Raji (cell line): ENCODE results near the gene BEAN1.

Source experiments
- POLR2A ChIP-seq: IDR thresholded peaks from 2 replicates; pipeline ENCODE4 v1.6.1; 2011; ENCODE audit warnings: low read depth, low read length, control low read depth; ENCODE audit not compliant: insufficient read depth

The BEAN1 gene

GRCh38 chr16:66519482-66520373 lies 92.6 kb downstream of the BEAN1 start:
- TF ChIP-seq POLR2A: no peak

GRCh38 chr16:66520406-66521170 lies 93.5 kb downstream of the BEAN1 start:
- no peak for TF ChIP-seq POLR2A

GRCh38 chr16:66521252-66521713 lies 94.2 kb downstream of the BEAN1 start:
- no peak for TF ChIP-seq POLR2A

- no peak for TF ChIP-seq POLR2A
Measured at GRCh38 chr16:66521951-66522771, 95.1 kb downstream of the BEAN1 start.

DNA sequence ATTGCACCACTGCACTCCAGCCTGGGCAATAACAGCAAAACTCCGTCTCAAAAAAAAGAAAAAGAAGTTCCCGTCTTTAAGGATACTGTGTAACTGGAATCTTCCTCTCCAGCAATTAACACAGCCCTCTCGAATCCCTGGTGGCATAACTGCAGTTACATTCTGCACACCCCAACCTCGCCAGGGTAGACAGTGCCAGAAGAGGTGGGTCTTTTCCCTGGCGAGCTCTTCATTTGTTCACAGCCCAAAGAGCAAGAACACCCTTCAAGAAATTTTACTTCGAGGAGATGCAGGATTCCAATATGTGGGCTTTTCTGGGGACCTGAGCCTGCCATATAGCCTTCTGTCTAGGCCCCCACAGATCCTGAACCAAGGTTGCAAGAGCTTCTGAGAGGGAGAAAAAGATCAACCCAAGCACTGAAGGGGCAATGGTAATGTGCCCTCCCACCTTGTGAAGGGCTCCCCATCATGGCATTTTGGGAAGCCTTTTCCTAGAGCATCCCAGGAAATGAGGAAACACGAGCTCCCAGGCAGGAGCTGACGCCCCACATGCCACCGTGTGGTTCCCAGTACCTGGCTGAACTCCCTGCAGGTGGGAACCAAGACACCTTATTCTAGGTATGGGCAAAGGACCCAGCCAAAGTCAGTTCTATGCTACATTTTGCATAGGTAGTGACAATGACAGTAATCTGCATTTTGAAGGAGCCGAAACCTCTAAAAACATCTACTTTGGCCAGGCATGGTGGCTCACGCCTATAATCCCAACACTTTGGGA lies 95.9 kb downstream of the BEAN1 start:
- TF ChIP-seq POLR2A: no peak

- no peak for TF ChIP-seq POLR2A
Measured at GRCh38 chr16:66523861-66524354, 96.8 kb downstream of the BEAN1 start.

- no peak for TF ChIP-seq POLR2A
Measured at GRCh38 chr16:66524601-66525164, 97.6 kb downstream of the BEAN1 start.

- TF ChIP-seq POLR2A: no peak
Measured at GRCh38 chr16:66525396-66526180, 98.5 kb downstream of the BEAN1 start.

DNA sequence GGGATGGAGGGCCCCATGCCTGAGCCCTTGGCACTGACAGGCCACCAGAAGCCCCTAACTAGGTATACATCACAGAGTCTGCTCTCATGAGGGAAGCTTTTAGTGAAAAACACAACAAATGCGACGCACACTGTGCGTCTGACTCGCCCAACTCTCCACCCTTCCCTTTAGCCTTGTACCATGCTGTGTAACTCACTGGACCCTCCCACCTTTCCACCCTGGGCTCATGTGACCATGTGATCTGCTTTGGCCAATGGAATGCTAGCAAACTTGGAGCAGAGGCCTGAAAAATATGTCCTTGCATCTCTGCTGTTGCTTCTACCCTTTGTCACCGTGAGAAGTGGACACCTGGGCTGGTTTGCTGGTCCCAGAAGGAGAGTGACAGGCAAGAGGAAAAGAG lies 101.2 kb downstream of the BEAN1 start:
- no peak for TF ChIP-seq POLR2A

DNA sequence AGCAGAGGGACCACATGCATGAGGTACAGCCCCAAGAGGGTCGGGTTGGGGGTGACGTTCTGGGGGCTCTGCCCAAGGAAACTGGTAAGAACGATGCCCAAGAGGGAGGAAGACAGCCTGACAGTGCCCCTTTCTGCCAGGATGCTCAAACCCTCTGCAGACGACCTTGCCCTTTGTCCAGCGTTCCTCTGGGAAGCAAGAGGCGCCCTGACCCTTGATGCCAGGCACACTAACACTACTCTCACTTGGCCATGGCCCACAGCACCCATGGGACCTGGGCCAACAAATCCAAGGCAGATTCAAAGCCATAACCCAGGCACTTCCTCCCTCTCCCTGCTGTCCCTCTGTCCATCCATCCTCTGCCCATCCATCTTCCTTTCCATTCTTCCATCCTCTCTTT lies 102.4 kb downstream of the BEAN1 start:
- TF ChIP-seq POLR2A: no peak
